HCT116 (cell line): ENCODE measurements around the gene SAA2. TPM values are rescaled to one million over a fixed set of nuclear protein-coding genes. Genes with fewer than 3 reads are reported as not detected.

ENCODE experiments used
- ATAC-seq: fragments of 200-7000 bp; cut with Tn5 transposase; 2 replicates; pipeline ENCODE4 v1.9.1; 2020; ENCODE audit warnings: mild to moderate bottlenecking, moderate library complexity
- BruUV-seq: library from RNA; stranded (reverse); fragments of 400-500 nt; replicated peaks from 2 replicates; lab custom pipeline; 2021; lab: Mats Ljungman, UMichigan
- CTCF ChIA-PET: fragments of 300-600 bp; sonication (Branson Sonifier 250); formaldehyde crosslinking; loops from one replicate; lab custom pipeline; 2021; ENCODE audit warnings: antibody characterized with exemption; lab: Charles Lee
- POLR2A ChIA-PET: fragments of 300-600, 350-600 bp; sonication (Branson Sonifier 250); formaldehyde crosslinking; loops from one replicate; lab custom pipeline; 2021; ENCODE audit warnings: antibody characterized with exemption; lab: Charles Lee
- RAD21 ChIA-PET, 2 experiments: fragments of 300-600 bp; sonication (Branson Sonifier 250); formaldehyde crosslinking; loops; one replicate each; lab custom pipeline; 2023; ENCODE audit warnings: low total read pairs in 2 of 2; ENCODE audit not compliant: uncharacterized antibody in 2 of 2, unreplicated experiment in 2 of 2, low non-redundant PET in 1 of 2; lab: Charles Lee
- DNase-seq: peaks from one replicate; pipeline ENCODE4 v3.0.0-alpha.2; 2010; ENCODE audit warnings: low read depth, low spot score
- H2AFZ ChIP-seq: fragments of 200-600 bp; shearing (Covaris generic), sonication (generic); 2 replicates; pipeline ENCODE4 v1.6.1; 2017; ENCODE audit warnings: low read depth, mixed run types, mixed read lengths, antibody characterized with exemption, low read length; ENCODE audit not compliant: poor library complexity, severe bottlenecking
- H3K27ac ChIP-seq: 2 replicates; pipeline ENCODE4 v1.5.1; 2012; ENCODE audit warnings: low read depth, low read length
- H3K27me3 ChIP-seq: fragments of 200-600 bp; sonication (generic); 2 replicates; pipeline ENCODE4 v1.6.1; 2016; ENCODE audit warnings: mixed run types, low read length, mixed read lengths; ENCODE audit not compliant: insufficient read depth
- H3K36me3 ChIP-seq, 2 experiments: fragments of 200-500 bp in 1 of 2; fragments of 200-600 bp in 1 of 2; sonication (Bioruptor generic) in 1 of 2; sonication (generic) in 1 of 2; 2 replicates each; pipeline versions ENCODE4 v1.5.1 to v1.6.1; 2014 to 2016; ENCODE audit warnings: low read length in 2 of 2, inconsistent platforms in 1 of 2, mixed read lengths in 1 of 2, mixed run types in 1 of 2; ENCODE audit not compliant: insufficient read depth in 2 of 2, control insufficient read depth in 1 of 2
- H3K4me1 ChIP-seq, 2 experiments: fragments of 200-600 bp in 1 of 2; sonication (generic) in 1 of 2; 2 replicates each; pipeline versions ENCODE4 v1.5.1 to v1.6.1; 2012 to 2017; ENCODE audit warnings: low read length in 2 of 2, inconsistent platforms in 1 of 2, mild to moderate bottlenecking in 1 of 2, mixed read lengths in 1 of 2, mixed run types in 1 of 2, moderate library complexity in 1 of 2; ENCODE audit not compliant: insufficient read depth in 2 of 2, control insufficient read depth in 1 of 2
- H3K4me2 ChIP-seq: fragments of 200-600 bp; sonication (generic); 2 replicates; pipeline ENCODE4 v1.6.1; 2017; ENCODE audit warnings: mixed run types, low read length, mixed read lengths
- H3K4me3 ChIP-seq, 2 experiments: fragments of 200-600 bp in 1 of 2; sonication (generic) in 1 of 2; replicated peaks in 1 of 2; 2 replicates each; pipeline ENCODE4 v1.5.1; 2011 to 2016; ENCODE audit warnings: low read length in 2 of 2, control low read depth in 1 of 2, low read depth in 1 of 2, mild to moderate bottlenecking in 1 of 2, mixed read lengths in 1 of 2, mixed run types in 1 of 2
- H3K79me2 ChIP-seq: fragments of 200-600 bp; sonication (generic); 2 replicates; pipeline ENCODE4 v1.6.1; 2017; ENCODE audit warnings: mild to moderate bottlenecking, mixed run types, low read length, moderate library complexity, mixed read lengths; ENCODE audit not compliant: insufficient read depth
- H3K9ac ChIP-seq: fragments of 200-600 bp; sonication (generic); 2 replicates; pipeline ENCODE4 v1.6.1; 2016; ENCODE audit warnings: low read length, mixed read lengths
- H3K9me2 ChIP-seq: fragments of 200-600 bp; sonication (generic), shearing (Covaris generic); 2 replicates; pipeline ENCODE4 v1.6.1; 2017; ENCODE audit warnings: mixed run types, mild to moderate bottlenecking, moderate library complexity; ENCODE audit not compliant: insufficient read depth
- H3K9me3 ChIP-seq, 2 experiments: fragments of 200-500 bp in 1 of 2; fragments of 200-600 bp in 1 of 2; sonication (Bioruptor generic) in 1 of 2; sonication (generic) in 1 of 2; 2 replicates each; pipeline ENCODE4 v1.6.1; 2014 to 2017; ENCODE audit warnings: low read length in 2 of 2, mixed read lengths in 2 of 2, inconsistent platforms in 1 of 2, low read depth in 1 of 2, mild to moderate bottlenecking in 1 of 2, mixed run types in 1 of 2, moderate library complexity in 1 of 2; ENCODE audit not compliant: control insufficient read depth in 1 of 2, insufficient read depth in 1 of 2
- H4K20me1 ChIP-seq: fragments of 200-600 bp; sonication (generic), shearing (Covaris generic); 2 replicates; pipeline ENCODE4 v1.6.1; 2017; ENCODE audit warnings: mixed run types, mild to moderate bottlenecking, moderate library complexity; ENCODE audit not compliant: insufficient read depth
- CBX3 ChIP-seq: IDR thresholded peaks from 2 replicates; pipeline ENCODE4 v1.6.1; 2012; ENCODE audit warnings: low read depth
- CEBPB ChIP-seq: IDR thresholded peaks from 2 replicates; pipeline ENCODE4 v1.6.1; 2012; ENCODE audit warnings: low read depth
- ELF1 ChIP-seq: IDR thresholded peaks from 2 replicates; pipeline ENCODE4 v1.6.1; 2012; ENCODE audit warnings: low read depth, borderline replicate concordance
- JUND ChIP-seq: IDR thresholded peaks from 2 replicates; pipeline ENCODE4 v1.6.1; 2012
- POLR2A ChIP-seq: IDR thresholded peaks from 2 replicates; pipeline ENCODE4 v1.7.0; 2011; ENCODE audit warnings: borderline replicate concordance; ENCODE audit not compliant: insufficient read depth, insufficient read length; ENCODE audit errors: extremely low read depth
- POLR2AphosphoS5 ChIP-seq: IDR thresholded peaks from 2 replicates; pipeline ENCODE4 v1.6.1; 2011; ENCODE audit warnings: mild to moderate bottlenecking, low read depth, low read length, moderate library complexity
- REST ChIP-seq: IDR thresholded peaks from 2 replicates; pipeline ENCODE4 v1.6.1; 2012; ENCODE audit warnings: low read depth
- SIN3A ChIP-seq: IDR thresholded peaks from 2 replicates; pipeline ENCODE4 v1.6.1; 2012; ENCODE audit warnings: low read depth
- SP1 ChIP-seq: IDR thresholded peaks from 2 replicates; pipeline ENCODE4 v1.6.1; 2012; ENCODE audit warnings: low read depth
- TCF7L2 ChIP-seq: IDR thresholded peaks from 2 replicates; pipeline ENCODE4 v1.7.0; 2011; ENCODE audit warnings: borderline replicate concordance, inconsistent platforms; ENCODE audit not compliant: insufficient read depth, insufficient read length; ENCODE audit errors: extremely low read depth
- YY1 ChIP-seq: IDR thresholded peaks from 2 replicates; pipeline ENCODE4 v1.6.1; 2011; ENCODE audit warnings: low read length, low read depth, moderate library complexity, mild to moderate bottlenecking; ENCODE audit not compliant: insufficient replicate concordance; ENCODE audit errors: extremely low read depth
- intact Hi-C: fragments of 100-400 bp; cut with micrococcal nuclease; formaldehyde crosslinking; loops from 2 replicates; pipeline ENCODE4 v1.10.0; 2022
- total RNA-seq: library from RNA; stranded (reverse); gene quantifications from one replicate; pipeline ENCODE4 v1.2.1, GENCODE V29; 2021; ENCODE audit not compliant: unreplicated experiment
- TF ChIP-seq, protein P1 (sequence below), 3 experiments: fragments of 200-600 bp in 1 of 3; sonication (generic) in 1 of 3; IDR thresholded peaks in 2 of 3; conservative IDR thresholded peaks in 1 of 3; 2 replicates each; pipeline ENCODE4 v1.5.1; 2012 to 2017; ENCODE audit warnings: low read depth in 2 of 3, low read length in 2 of 3, antibody characterized with exemption in 1 of 3, borderline replicate concordance in 1 of 3, control low read depth in 1 of 3, mild to moderate bottlenecking in 1 of 3, mixed read lengths in 1 of 3, mixed run types in 1 of 3, moderate library complexity in 1 of 3; ENCODE audit not compliant: insufficient read depth in 1 of 3

The SAA2 gene
- total RNA-seq, 1 experiment from 2014 or later, result 5.2 TPM

GRCh38 chr11:18264677-18265555, 16.4 kb upstream of the SAA2 start:
- Histone ChIP-seq H3K27me3 (no peaks in the 10 kb centered on the region), H3K4me3 (no peak overlapping the region), H3K9me2 (no peaks in the 10 kb centered on the region), H3K79me2 (no peaks in the 10 kb centered on the region), H3K4me2 (no peak overlapping the region), H4K20me1 (no peaks in the 10 kb centered on the region), H2AFZ (no peak overlapping the region), H3K36me3 (no peaks in the 10 kb centered on the region), H3K9me3 (no peaks in the 10 kb centered on the region), H3K27ac (no peak overlapping the region), H3K4me1 (no peaks in the 10 kb centered on the region), H3K9ac (no peak overlapping the region)
- ChIA-PET CTCF (no interaction called here), RAD21 (no interaction called here), POLR2A (no interaction called here)
- BruUV-seq, result no TSS peak
- TF ChIP-seq POLR2A (no peak), CBX3 (no peak), JUND (no peak), SP1 (no peak), POLR2AphosphoS5 (no peak), YY1 (no peak), ELF1 (no peak), TCF7L2 (no peak), CEBPB (no peak), SIN3A (no peak), REST (no peak)
- TF ChIP-seq, protein P1, sequence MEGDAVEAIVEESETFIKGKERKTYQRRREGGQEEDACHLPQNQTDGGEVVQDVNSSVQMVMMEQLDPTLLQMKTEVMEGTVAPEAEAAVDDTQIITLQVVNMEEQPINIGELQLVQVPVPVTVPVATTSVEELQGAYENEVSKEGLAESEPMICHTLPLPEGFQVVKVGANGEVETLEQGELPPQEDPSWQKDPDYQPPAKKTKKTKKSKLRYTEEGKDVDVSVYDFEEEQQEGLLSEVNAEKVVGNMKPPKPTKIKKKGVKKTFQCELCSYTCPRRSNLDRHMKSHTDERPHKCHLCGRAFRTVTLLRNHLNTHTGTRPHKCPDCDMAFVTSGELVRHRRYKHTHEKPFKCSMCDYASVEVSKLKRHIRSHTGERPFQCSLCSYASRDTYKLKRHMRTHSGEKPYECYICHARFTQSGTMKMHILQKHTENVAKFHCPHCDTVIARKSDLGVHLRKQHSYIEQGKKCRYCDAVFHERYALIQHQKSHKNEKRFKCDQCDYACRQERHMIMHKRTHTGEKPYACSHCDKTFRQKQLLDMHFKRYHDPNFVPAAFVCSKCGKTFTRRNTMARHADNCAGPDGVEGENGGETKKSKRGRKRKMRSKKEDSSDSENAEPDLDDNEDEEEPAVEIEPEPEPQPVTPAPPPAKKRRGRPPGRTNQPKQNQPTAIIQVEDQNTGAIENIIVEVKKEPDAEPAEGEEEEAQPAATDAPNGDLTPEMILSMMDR (IDR thresholded peaks at IDR 0.05 in 2 of 3, conservative IDR thresholded peaks at IDR 0.05 in 1 of 3; ENCODE audit: borderline replicate concordance in 1 of 3, insufficient read depth in 1 of 3, low read depth in 2 of 3, low read length in 2 of 3), result no peak
- DNase-seq (no peak), ATAC-seq (no peak)
- intact Hi-C loops, result no loop called here
